Measurements from ENCODE around the gene NDUFS7.

DNA sequence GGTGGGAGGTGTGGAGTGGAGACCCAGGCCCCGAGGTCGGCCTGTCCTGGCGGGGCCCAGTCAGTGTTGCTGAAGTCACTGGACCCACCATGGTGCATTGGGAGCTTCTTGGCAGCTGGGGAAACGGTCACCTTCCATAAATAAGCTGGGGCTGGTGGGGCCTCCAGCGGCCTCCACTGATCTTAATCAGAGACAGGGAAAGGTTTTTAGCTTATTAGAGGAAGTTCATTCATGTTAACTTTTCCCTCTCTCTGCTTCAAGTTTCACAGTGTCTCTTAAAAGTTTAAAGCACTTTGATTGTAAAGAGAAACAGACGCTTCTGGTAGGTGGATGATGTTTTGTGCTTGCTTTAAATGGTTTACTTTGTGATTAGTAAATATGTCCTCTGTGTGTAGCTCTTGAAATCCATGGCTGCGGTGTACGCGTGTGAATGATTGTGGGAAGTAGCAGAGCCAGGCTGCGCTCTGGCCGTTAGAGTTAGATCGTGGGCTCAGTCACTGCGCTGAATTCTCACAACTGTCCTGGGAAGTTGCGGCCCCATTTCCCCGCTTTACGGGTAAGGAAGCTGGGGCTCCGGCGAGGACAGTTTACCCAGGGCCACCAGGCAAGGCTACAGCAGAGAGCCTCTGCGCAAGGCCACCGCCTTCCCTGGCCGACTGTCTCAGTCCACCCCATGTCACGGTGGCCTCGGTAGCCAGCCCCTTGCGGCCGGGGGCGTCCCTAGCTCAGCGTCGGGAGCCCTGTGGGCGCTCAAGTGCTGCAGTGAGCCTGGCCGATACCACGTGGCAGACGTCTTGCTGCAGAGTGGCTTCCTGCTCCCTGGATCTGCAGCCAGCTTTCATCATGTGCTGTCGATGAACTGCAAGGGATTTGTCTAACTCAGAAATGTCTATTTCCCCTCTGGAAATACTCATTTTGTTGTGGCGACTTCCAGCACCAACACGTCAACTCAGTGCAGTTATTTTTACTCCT, 16.5 kb upstream of the NDUFS7 start:
- TF ChIP-seq, protein P1, sequence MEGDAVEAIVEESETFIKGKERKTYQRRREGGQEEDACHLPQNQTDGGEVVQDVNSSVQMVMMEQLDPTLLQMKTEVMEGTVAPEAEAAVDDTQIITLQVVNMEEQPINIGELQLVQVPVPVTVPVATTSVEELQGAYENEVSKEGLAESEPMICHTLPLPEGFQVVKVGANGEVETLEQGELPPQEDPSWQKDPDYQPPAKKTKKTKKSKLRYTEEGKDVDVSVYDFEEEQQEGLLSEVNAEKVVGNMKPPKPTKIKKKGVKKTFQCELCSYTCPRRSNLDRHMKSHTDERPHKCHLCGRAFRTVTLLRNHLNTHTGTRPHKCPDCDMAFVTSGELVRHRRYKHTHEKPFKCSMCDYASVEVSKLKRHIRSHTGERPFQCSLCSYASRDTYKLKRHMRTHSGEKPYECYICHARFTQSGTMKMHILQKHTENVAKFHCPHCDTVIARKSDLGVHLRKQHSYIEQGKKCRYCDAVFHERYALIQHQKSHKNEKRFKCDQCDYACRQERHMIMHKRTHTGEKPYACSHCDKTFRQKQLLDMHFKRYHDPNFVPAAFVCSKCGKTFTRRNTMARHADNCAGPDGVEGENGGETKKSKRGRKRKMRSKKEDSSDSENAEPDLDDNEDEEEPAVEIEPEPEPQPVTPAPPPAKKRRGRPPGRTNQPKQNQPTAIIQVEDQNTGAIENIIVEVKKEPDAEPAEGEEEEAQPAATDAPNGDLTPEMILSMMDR (conservative IDR thresholded peaks at IDR 0.05; ENCODE audit: low read length), result no peak
- no peak for TF ChIP-seq EZH2phosphoT487 (IDR thresholded peaks at IDR 0.05; ENCODE audit: borderline replicate concordance, low read depth, low read length)
